SK-N-SH (cell line): Measurements from ENCODE around the gene SORBS1. TPM values are rescaled to one million over a fixed set of nuclear protein-coding genes. Genes with fewer than 3 reads are reported as not detected.

Source experiments
- CTCF ChIA-PET: fragments of 300-600, 350-600 bp; formaldehyde crosslinking; extraction: SDS; loops from one replicate; lab custom pipeline; 2021; lab: Yijun Ruan, JAX
- POLR2A ChIA-PET: fragments of 350-600 bp; sonication (Branson Sonifier 250); formaldehyde crosslinking; extraction: SDS; loops from one replicate; lab custom pipeline; 2020; ENCODE audit warnings: antibody characterized with exemption, inconsistent platforms; lab: Yijun Ruan, JAX
- DNase-seq: peaks from one replicate; pipeline ENCODE4 v3.0.0; 2012
- H2AFZ ChIP-seq: fragments of 200-600 bp; sonication (generic); 2 replicates; pipeline ENCODE4 v1.8.1; 2016; ENCODE audit warnings: antibody characterized with exemption, mild to moderate bottlenecking, low read depth
- H3F3A ChIP-seq: fragments of 200-600 bp; sonication (generic); replicated peaks from 2 replicates; pipeline ENCODE3; 2016; ENCODE audit warnings: antibody characterized with exemption, mild to moderate bottlenecking; ENCODE audit not compliant: insufficient read depth
- H3K27ac ChIP-seq, 2 experiments: fragments of 200-500 bp in 1 of 2; fragments of 200-600 bp in 1 of 2; sonication (Bioruptor generic) in 1 of 2; sonication (generic), shearing (Covaris generic) in 1 of 2; 2 replicates each; pipeline versions ENCODE4 v1.5.1 to v1.6.1; 2014 to 2016; ENCODE audit warnings: low read depth in 2 of 2, inconsistent platforms in 1 of 2, low read length in 1 of 2, mild to moderate bottlenecking in 1 of 2, mixed read lengths in 1 of 2
- H3K27me3 ChIP-seq: fragments of 200-600 bp; sonication (generic), shearing (Covaris generic); 2 replicates; pipeline ENCODE4 v1.6.1; 2016; ENCODE audit warnings: mixed run types; ENCODE audit not compliant: insufficient read depth
- H3K36me3 ChIP-seq, 2 experiments: fragments of 200-500 bp in 1 of 2; fragments of 200-600 bp in 1 of 2; sonication (Bioruptor generic) in 1 of 2; sonication (generic) in 1 of 2; replicated peaks in 1 of 2; 2 replicates each; pipeline versions ENCODE3 to v1.5.1; 2014 to 2016; ENCODE audit warnings: low read length in 1 of 2, mild to moderate bottlenecking in 1 of 2; ENCODE audit not compliant: insufficient read depth in 2 of 2, control insufficient read depth in 1 of 2
- H3K4me1 ChIP-seq, 2 experiments: fragments of 200-500 bp in 1 of 2; fragments of 200-600 bp in 1 of 2; sonication (Bioruptor generic) in 1 of 2; sonication (generic), shearing (Covaris generic) in 1 of 2; 2 replicates each; pipeline versions ENCODE4 v1.5.1 to v1.6.1; 2014 to 2016; ENCODE audit warnings: low read depth in 1 of 2, low read length in 1 of 2, mixed run types in 1 of 2; ENCODE audit not compliant: insufficient read depth in 2 of 2, control insufficient read depth in 1 of 2
- H3K4me2 ChIP-seq: fragments of 200-600 bp; sonication (generic), shearing (Covaris generic); 2 replicates; pipeline ENCODE4 v1.6.1; 2017; ENCODE audit warnings: mixed run types
- H3K4me3 ChIP-seq, 2 experiments: fragments of 200-500 bp in 1 of 2; fragments of 200-600 bp in 1 of 2; sonication (Bioruptor generic) in 1 of 2; sonication (generic), shearing (Covaris generic) in 1 of 2; 2 replicates each; pipeline versions ENCODE4 v1.5.1 to v1.8.1; 2014 to 2016; ENCODE audit warnings: low read depth in 2 of 2, inconsistent platforms in 1 of 2, low read length in 1 of 2, mild to moderate bottlenecking in 1 of 2, mixed read lengths in 1 of 2, moderate library complexity in 1 of 2
- H3K79me2 ChIP-seq: fragments of 200-600 bp; sonication (generic); 2 replicates; pipeline ENCODE4 v1.8.1; 2017; ENCODE audit warnings: mild to moderate bottlenecking; ENCODE audit not compliant: insufficient read depth
- H3K9ac ChIP-seq: fragments of 200-600 bp; sonication (generic); 2 replicates; pipeline ENCODE4 v1.6.1; 2017; ENCODE audit warnings: mixed run types
- H3K9me2 ChIP-seq: fragments of 200-600 bp; sonication (generic); 2 replicates; pipeline ENCODE4 v1.6.1; 2017; ENCODE audit warnings: mixed run types
- H3K9me3 ChIP-seq: fragments of 200-600 bp; sonication (generic); 2 replicates; pipeline ENCODE4 v1.6.1; 2017; ENCODE audit warnings: mixed run types, mild to moderate bottlenecking, moderate library complexity
- H4K20me1 ChIP-seq: fragments of 200-600 bp; sonication (generic); 2 replicates; pipeline ENCODE4 v1.6.1; 2017; ENCODE audit warnings: mild to moderate bottlenecking, mixed run types; ENCODE audit not compliant: insufficient read depth
- ELF1 ChIP-seq: IDR thresholded peaks from 2 replicates; pipeline ENCODE4 v1.4.0; 2012
- EP300 ChIP-seq, 2 experiments: IDR thresholded peaks; 2 replicates each; pipeline versions ENCODE4 v1.4.0 to v1.6.1; 2012; ENCODE audit warnings: borderline replicate concordance in 1 of 2, low read depth in 1 of 2, low read length in 1 of 2
- EZH2phosphoT487 ChIP-seq: fragments of 200-600 bp; sonication (generic); IDR thresholded peaks from 2 replicates; pipeline ENCODE4 v1.6.1; 2017; ENCODE audit warnings: low read depth, mixed run types, mild to moderate bottlenecking, antibody characterized with exemption, moderate library complexity, borderline replicate concordance
- FOSL2 ChIP-seq: IDR thresholded peaks from 2 replicates; pipeline ENCODE4 v1.4.0; 2012; ENCODE audit warnings: low read depth, mild to moderate bottlenecking, moderate library complexity, borderline replicate concordance
- FOXJ3 ChIP-seq: sonication (generic); formaldehyde crosslinking; IDR thresholded peaks from 2 replicates; pipeline ENCODE4 v1.5.1; 2020; ENCODE audit warnings: mild to moderate bottlenecking, missing genetic modification reagents
- FOXM1 ChIP-seq: IDR thresholded peaks from 2 replicates; pipeline ENCODE4 v1.4.0; 2012; ENCODE audit warnings: low read depth, mild to moderate bottlenecking
- GABPA ChIP-seq: IDR thresholded peaks from 2 replicates; pipeline ENCODE4 v1.4.0; 2012; ENCODE audit warnings: low read depth, mild to moderate bottlenecking
- JUND ChIP-seq: IDR thresholded peaks from 2 replicates; pipeline ENCODE4 v1.4.0; 2012
- MAX ChIP-seq: IDR thresholded peaks from 2 replicates; pipeline ENCODE4 v1.4.0; 2012; ENCODE audit warnings: low read depth
- NRF1 ChIP-seq: IDR thresholded peaks from 2 replicates; pipeline ENCODE4 v1.6.1; 2012; ENCODE audit warnings: low read depth, mild to moderate bottlenecking, low read length
- RAD21 ChIP-seq: IDR thresholded peaks from 2 replicates; pipeline ENCODE4 v1.6.1; 2012; ENCODE audit warnings: mild to moderate bottlenecking, low read length
- RCOR1 ChIP-seq: fragments of 150-350 bp; IDR thresholded peaks from 2 replicates; pipeline ENCODE4 v1.6.1; 2017; ENCODE audit warnings: antibody characterized with exemption, low read length
- RFX5 ChIP-seq: IDR thresholded peaks from 2 replicates; pipeline ENCODE4 v1.6.1; 2012; ENCODE audit warnings: mild to moderate bottlenecking, improper control_type of control experiment, low read length
- RXRA ChIP-seq: IDR thresholded peaks from 2 replicates; pipeline ENCODE4 v1.4.0; 2012; ENCODE audit warnings: low read depth, mild to moderate bottlenecking, borderline replicate concordance
- SMC3 ChIP-seq: IDR thresholded peaks from 2 replicates; pipeline ENCODE4 v1.6.1; 2012; ENCODE audit warnings: low read depth, low read length, improper control_type of control experiment
- TCF12 ChIP-seq: IDR thresholded peaks from 2 replicates; pipeline ENCODE4 v1.4.0; 2012
- YY1 ChIP-seq: IDR thresholded peaks from 2 replicates; pipeline ENCODE4 v1.4.0; 2012; ENCODE audit warnings: low read depth, mild to moderate bottlenecking
- WGBS: methylation state at CpG from one replicate; pipeline ENCODE4 v1.1.6; 2017; ENCODE audit warnings: low lambda C conversion rate; 5-methylcytosine and 5-hydroxymethylcytosine counted together
- polyA plus RNA-seq, 3 experiments: library from polyadenylated mRNA; depleted of rRNA; stranded (reverse); fragments of >200 nt; gene quantifications; 2 replicates each; pipeline ENCODE4 v1.2.3, GENCODE V29; 2012
- TF ChIP-seq, protein P1 (sequence below): fragments of 150-350 bp; IDR thresholded peaks from 2 replicates; pipeline ENCODE4 v1.6.1; 2016; ENCODE audit warnings: mild to moderate bottlenecking, low read depth, low read length
- TF ChIP-seq, protein P2 (sequence below): IDR thresholded peaks from 2 replicates; pipeline ENCODE4 v1.4.0; 2012; ENCODE audit warnings: low read depth, borderline replicate concordance

The SORBS1 gene
- polyA plus RNA-seq, 1 of the 3 experiments (the other 2 are of a cell fraction) = 0.36 TPM

- Histone ChIP-seq H3K4me1 (peaks cover 2 to 27% of the 10 kb centered on the region in 2 experiments; a peak in 2 of 4 replicates), H3K4me2 (peak overlapping the region; percentile 3; the same call in 1 of the 2 replicates), H3K36me3 (no peaks in the 10 kb centered on the region), H3K9me3 (no peaks in the 10 kb centered on the region), H3K4me3 (no peak overlapping the region), H3K27ac (peak overlapping the region in 1 of 2 experiments; percentile 48; a peak in 2 of 4 replicates), H2AFZ (no peak overlapping the region), H3K9me2 (no peaks in the 10 kb centered on the region), H3K9ac (peak overlapping the region; percentile 1; the same call in 1 of the 2 replicates), H3K27me3 (no peaks in the 10 kb centered on the region), H3F3A (peaks cover 28% of the 10 kb centered on the region), H3K79me2 (peaks cover 89% of the 10 kb centered on the region), H4K20me1 (no peaks in the 10 kb centered on the region)
- WGBS = 39% methylated on average over 4 of the region's 4 CpGs
- no peak for DNase-seq
- TF ChIP-seq GABPA (no peak), FOXJ3 (CRISPR knock-in tag) (no peak), FOXM1 (no peak), FOSL2 (peak; percentile 72), SMC3 (no peak), JUND (peak; percentile 33; the same call in 1 of the 2 replicates), TCF12 (peak; percentile 53), MAX (peak; percentile 49; the same call in 1 of the 2 replicates), RFX5 (no peak), EP300 (IDR thresholded peaks at IDR 0.05; ENCODE audit: borderline replicate concordance in 1 of 2, low read depth in 1 of 2, low read length in 1 of 2) (no peak), YY1 (no peak)
- TF ChIP-seq, protein P1, sequence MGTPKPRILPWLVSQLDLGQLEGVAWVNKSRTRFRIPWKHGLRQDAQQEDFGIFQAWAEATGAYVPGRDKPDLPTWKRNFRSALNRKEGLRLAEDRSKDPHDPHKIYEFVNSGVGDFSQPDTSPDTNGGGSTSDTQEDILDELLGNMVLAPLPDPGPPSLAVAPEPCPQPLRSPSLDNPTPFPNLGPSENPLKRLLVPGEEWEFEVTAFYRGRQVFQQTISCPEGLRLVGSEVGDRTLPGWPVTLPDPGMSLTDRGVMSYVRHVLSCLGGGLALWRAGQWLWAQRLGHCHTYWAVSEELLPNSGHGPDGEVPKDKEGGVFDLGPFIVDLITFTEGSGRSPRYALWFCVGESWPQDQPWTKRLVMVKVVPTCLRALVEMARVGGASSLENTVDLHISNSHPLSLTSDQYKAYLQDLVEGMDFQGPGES = no peak
- CTCF ChIA-PET = interaction anchor here (0.9 to 2.9 kb wide), 6 partner anchors 9 to 84 kb away, joined by 3 to 12 read pairs (median 3); no protein-coding TSS in a partner anchor
- POLR2A ChIA-PET = interaction anchor here (1.2 kb wide), 1 partner anchor 22 kb away, joined by 3 read pairs; no protein-coding TSS in a partner anchor
Observed at GRCh38 chr10:95279042-95279820, 281.9 kb downstream of the SORBS1 start.

DNA sequence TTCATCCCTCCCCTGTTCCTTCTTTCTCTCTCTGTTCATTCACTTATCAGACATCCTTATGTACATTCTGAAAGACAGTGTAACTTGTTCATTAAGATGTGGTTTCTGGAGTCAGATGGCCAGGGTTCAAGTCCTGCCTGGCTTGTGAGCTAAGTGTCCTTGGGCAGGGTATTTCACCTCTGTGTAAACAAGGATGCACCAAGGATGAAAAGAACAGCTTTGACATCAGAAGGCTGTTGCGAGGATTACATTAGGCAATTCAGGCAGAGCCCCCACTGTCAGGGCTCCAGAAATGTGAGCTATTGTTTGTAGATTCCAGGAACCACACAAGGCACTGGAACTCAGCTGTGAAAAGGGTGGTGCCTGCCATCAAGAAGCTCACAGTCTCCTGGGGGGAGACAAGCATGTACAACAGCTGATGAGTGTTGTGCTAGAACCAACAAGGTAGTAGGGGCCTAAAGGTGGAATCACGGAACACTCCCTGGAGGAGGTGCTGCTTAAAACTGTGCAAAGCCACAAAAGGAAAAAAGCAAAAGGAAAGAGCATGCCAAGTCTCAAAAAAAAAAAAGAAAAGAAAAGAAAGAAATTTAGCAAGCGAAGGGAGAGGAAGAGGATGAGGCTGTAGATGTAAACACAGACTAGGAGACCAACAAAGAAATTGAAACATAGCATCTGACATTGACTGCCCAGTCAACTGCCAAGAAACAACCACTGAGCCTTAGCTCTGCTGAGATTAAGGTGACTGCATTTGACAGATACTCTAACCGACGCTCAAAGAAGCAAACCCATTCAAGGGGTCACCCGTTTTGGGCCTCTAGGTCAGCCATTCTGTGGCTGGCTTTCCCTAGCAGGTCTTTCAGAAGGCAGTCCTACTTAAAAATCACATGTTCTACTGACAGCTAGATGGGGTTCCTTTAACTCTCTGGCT lies 282.8 kb downstream of the SORBS1 start:
- peaks cover 2 to 33% of the 10 kb centered on the region in 2 experiments; a peak in 2 of 4 replicates for H3K4me1 ChIP-seq
- no peak overlapping the region for H3K9ac ChIP-seq
- no peaks in the 10 kb centered on the region for H3K9me2 ChIP-seq
- WGBS = 92% methylated on average over 6 of the region's 6 CpGs
- H3F3A ChIP-seq = peaks cover 37% of the 10 kb centered on the region
- H3K4me3 ChIP-seq = no peak overlapping the region
- no peak overlapping the region for H2AFZ ChIP-seq
- peaks cover 89% of the 10 kb centered on the region for H3K79me2 ChIP-seq
- H3K27ac ChIP-seq = peak overlapping the region in 1 of 2 experiments; percentile 48; a peak in 2 of 4 replicates
- DNase-seq = no peak
- ChIA-PET POLR2A (interaction anchor here (1.2 kb wide), 1 partner anchor 23 kb away, joined by 3 read pairs; no protein-coding TSS in a partner anchor), CTCF (interaction anchor here (0.9 to 2.9 kb wide), 7 partner anchors 10 to 96 kb away, joined by 3 to 12 read pairs (median 3); no protein-coding TSS in a partner anchor)
- H3K27me3 ChIP-seq = no peaks in the 10 kb centered on the region
- no peaks in the 10 kb centered on the region for H3K9me3 ChIP-seq
- no peaks in the 10 kb centered on the region for H4K20me1 ChIP-seq
- no peaks in the 10 kb centered on the region for H3K36me3 ChIP-seq
- no peak overlapping the region for H3K4me2 ChIP-seq
- TF ChIP-seq FOXM1 = no peak
- no peak for TF ChIP-seq RCOR1
- no peak for TF ChIP-seq SMC3
- TF ChIP-seq NRF1 = no peak
- TF ChIP-seq, protein P1 = no peak
- no peak for TF ChIP-seq RAD21
- TF ChIP-seq, protein P2, sequence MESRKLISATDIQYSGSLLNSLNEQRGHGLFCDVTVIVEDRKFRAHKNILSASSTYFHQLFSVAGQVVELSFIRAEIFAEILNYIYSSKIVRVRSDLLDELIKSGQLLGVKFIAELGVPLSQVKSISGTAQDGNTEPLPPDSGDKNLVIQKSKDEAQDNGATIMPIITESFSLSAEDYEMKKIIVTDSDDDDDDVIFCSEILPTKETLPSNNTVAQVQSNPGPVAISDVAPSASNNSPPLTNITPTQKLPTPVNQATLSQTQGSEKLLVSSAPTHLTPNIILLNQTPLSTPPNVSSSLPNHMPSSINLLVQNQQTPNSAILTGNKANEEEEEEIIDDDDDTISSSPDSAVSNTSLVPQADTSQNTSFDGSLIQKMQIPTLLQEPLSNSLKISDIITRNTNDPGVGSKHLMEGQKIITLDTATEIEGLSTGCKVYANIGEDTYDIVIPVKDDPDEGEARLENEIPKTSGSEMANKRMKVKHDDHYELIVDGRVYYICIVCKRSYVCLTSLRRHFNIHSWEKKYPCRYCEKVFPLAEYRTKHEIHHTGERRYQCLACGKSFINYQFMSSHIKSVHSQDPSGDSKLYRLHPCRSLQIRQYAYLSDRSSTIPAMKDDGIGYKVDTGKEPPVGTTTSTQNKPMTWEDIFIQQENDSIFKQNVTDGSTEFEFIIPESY = no peak
- TF ChIP-seq EZH2phosphoT487 = no peak
- TF ChIP-seq ELF1 = no peak
- TF ChIP-seq GABPA = no peak
- no peak for TF ChIP-seq MAX
- TF ChIP-seq RXRA = no peak
